ENCODE measurements around the gene RSAD1.
A peak's percentile ranks its signal among the peaks of the same experiment; 100 is the strongest.

RSAD1 gene

DNA sequence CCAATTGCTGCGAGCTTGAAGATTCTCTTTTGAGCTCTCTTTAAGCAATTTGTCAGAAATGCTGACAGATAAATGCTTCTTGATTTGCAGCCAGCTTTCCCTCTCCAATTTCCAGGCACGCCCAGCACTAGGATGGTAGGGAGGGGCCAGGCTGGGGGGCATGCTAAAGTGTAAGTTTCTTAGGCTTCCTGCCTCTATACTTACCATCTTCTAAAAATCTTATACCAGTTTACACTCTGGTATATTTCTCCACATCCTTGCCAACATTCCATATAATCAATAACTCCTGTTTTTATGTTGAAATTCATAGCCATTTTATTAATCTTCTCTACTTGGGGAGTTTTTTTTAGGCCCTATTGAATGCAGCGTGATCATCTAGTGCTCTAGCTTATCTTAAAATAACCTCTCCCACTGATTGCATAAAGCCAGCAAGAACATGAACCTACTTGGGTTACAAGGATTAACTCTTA, 35.1 kb upstream of the RSAD1 start:
- TF ChIP-seq, protein P1, sequence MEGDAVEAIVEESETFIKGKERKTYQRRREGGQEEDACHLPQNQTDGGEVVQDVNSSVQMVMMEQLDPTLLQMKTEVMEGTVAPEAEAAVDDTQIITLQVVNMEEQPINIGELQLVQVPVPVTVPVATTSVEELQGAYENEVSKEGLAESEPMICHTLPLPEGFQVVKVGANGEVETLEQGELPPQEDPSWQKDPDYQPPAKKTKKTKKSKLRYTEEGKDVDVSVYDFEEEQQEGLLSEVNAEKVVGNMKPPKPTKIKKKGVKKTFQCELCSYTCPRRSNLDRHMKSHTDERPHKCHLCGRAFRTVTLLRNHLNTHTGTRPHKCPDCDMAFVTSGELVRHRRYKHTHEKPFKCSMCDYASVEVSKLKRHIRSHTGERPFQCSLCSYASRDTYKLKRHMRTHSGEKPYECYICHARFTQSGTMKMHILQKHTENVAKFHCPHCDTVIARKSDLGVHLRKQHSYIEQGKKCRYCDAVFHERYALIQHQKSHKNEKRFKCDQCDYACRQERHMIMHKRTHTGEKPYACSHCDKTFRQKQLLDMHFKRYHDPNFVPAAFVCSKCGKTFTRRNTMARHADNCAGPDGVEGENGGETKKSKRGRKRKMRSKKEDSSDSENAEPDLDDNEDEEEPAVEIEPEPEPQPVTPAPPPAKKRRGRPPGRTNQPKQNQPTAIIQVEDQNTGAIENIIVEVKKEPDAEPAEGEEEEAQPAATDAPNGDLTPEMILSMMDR (IDR thresholded peaks at IDR 0.05) = no peak
- Histone ChIP-seq H3K4me3 (ENCODE audit: low read depth, low read length) (no peak overlapping the region), H3K4me1 (peaks cover 13% of the 10 kb centered on the region), H3K27ac (peak overlapping the region; percentile 65), H3K36me3 (ENCODE audit: control insufficient read depth, insufficient read depth, low read length) (no peaks in the 10 kb centered on the region), H3K27me3 (ENCODE audit: control insufficient read depth, insufficient read depth, low read length) (no peaks in the 10 kb centered on the region), H3K4me2 (ENCODE audit: low read length) (peak overlapping the region; percentile 20), H3K79me2 (peaks cover 20% of the 10 kb centered on the region), H3K9me3 (ENCODE audit: control insufficient read depth, low read length) (no peaks in the 10 kb centered on the region), H2AFZ (peak overlapping the region; percentile 14), H3K9ac (no peak overlapping the region)

DNA sequence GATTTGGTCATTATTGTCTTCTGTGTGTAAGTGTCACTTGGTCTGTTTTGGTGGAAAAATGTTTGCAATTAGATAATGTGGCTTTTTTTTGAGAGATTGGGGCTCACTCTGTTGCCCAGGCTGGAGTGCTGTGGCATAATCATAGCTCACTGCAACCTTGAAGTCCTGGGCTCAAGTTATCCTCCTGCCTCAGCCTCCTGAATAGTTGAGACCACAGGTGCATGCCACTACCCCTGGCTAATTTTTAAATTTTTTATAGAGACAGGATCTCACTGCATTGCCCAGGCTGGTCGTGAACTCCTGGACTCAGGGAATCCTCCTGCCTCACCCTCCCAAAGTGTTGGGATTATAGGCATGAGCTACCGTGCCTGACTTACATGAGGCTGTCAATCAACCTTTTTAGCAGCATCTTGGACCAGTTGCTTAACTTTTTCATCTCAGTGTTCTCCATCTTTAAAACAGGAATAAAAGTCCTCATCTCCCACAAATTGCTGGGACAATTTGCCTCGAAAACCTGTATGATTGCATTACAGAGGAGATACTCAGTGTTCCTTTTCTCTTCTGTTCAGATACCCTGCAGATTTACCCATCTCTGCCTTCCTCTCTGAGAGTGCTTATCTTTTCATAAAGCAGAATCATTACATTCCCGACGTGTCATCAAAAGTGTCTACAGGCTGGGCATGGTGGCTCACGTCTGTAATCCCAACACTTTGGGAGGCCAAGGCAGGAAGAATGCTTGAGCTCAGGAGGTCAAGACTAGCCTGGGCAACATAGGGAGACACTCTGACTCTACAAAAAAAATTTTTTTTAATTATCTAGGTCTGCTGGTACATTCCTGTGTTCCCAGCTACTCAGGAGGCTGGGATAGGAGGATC, 33.6 kb upstream of the RSAD1 start:
- Histone ChIP-seq H3K9me3 (ENCODE audit: control insufficient read depth, low read length) (no peaks in the 10 kb centered on the region), H3K4me1 (peaks cover 13% of the 10 kb centered on the region), H3K79me2 (peaks cover 11% of the 10 kb centered on the region), H3K4me2 (ENCODE audit: low read length) (no peak overlapping the region), H3K9ac (no peak overlapping the region), H3K36me3 (ENCODE audit: control insufficient read depth, insufficient read depth, low read length) (no peaks in the 10 kb centered on the region), H3K4me3 (ENCODE audit: low read depth, low read length) (no peak overlapping the region), H3K27ac (no peak overlapping the region), H2AFZ (no peak overlapping the region), H3K27me3 (ENCODE audit: control insufficient read depth, insufficient read depth, low read length) (no peaks in the 10 kb centered on the region)
- TF ChIP-seq, protein P1 (IDR thresholded peaks at IDR 0.05) = no peak

DNA sequence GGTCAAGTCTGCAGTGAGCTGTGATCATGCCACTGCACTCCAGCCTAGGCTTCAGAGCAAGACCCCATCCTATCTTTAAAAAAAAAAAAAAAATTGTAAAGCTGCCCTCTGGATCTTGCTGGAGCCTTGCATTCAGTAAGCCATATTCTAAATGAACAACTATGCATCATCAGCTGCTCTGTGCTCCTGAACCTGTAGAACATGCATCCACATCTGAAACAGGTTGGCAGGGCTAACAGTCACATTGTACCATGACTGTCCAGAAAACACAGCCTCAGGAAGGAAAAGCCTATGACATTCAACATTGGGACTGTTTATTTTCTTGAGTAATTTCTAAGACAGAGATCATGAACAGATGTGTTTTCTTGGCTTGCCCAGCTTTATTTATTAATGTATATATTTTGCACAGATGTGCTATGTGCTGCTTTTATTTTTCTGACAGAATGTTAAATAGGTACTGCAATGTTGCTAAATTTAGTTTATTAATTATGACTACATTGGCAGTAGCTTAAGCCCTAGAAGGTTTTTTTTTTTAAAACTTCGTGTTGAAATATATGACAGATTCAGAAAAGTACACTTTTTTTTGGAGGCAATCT, 32.8 kb upstream of the RSAD1 start:
- Histone ChIP-seq H3K9ac (no peak overlapping the region), H2AFZ (no peak overlapping the region), H3K27me3 (ENCODE audit: control insufficient read depth, insufficient read depth, low read length) (no peaks in the 10 kb centered on the region), H3K4me1 (peaks cover 7% of the 10 kb centered on the region), H3K9me3 (ENCODE audit: control insufficient read depth, low read length) (no peaks in the 10 kb centered on the region), H3K4me3 (ENCODE audit: low read depth, low read length) (no peak overlapping the region), H3K36me3 (ENCODE audit: control insufficient read depth, insufficient read depth, low read length) (no peaks in the 10 kb centered on the region), H3K4me2 (ENCODE audit: low read length) (no peak overlapping the region), H3K79me2 (peaks cover 17% of the 10 kb centered on the region), H3K27ac (no peak overlapping the region)
- TF ChIP-seq, protein P1 (IDR thresholded peaks at IDR 0.05) = no peak

DNA sequence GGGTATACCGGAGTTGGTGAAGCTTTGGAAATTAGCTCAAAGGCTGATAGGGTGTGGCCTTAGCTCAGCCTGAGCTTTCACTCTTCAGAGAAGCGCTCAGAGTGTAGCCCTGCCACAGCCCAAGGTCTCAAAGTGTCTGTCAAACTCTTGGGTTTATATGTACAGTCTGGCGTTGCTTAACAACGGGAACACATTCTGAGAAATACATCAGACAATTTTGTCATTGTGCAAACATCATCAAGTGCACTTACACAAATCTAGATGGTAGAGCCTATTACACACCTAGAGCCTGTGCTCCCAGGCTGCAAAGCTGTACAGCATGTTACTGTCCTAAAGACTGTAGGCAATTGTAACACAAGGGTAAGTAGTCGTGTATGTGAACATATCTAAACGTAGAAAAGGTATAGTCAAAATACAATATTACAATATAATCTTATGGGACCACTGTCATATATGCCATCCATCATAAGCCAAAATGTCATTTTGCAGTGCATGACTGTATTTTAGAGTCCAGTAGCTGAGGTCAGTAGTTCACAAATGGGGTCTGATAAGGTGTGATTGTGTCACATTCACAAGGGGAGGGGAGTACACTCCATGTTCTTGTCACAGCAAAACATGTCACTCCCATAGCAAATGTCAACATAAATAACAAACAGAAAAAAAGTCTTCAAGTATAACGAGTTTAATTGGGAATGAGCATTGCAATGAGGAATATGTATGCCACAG, 30.6 kb upstream of the RSAD1 start:
- H3K27ac ChIP-seq = no peak overlapping the region

More for the DNA sequence above, 30.6 kb upstream of the RSAD1 start:
- H3K36me3 ChIP-seq (ENCODE audit: control insufficient read depth, insufficient read depth, low read length) = no peaks in the 10 kb centered on the region
- H3K9ac ChIP-seq = no peak overlapping the region
- H3K4me3 ChIP-seq (ENCODE audit: low read depth, low read length) = no peak overlapping the region
- TF ChIP-seq, protein P1 (IDR thresholded peaks at IDR 0.05) = no peak
- H3K4me1 ChIP-seq = no peaks in the 10 kb centered on the region
- H3K9me3 ChIP-seq (ENCODE audit: control insufficient read depth, low read length) = no peaks in the 10 kb centered on the region
- no peak overlapping the region for H2AFZ ChIP-seq
- no peak overlapping the region for H3K4me2 ChIP-seq (ENCODE audit: low read length)
- H3K27me3 ChIP-seq (ENCODE audit: control insufficient read depth, insufficient read depth, low read length) = no peaks in the 10 kb centered on the region
- H3K79me2 ChIP-seq = peaks cover 9% of the 10 kb centered on the region

Measured in parathyroid adenoma (tissue), 2 donors.